Glomerular endothelial cell (primary cell): ENCODE measurements around the gene RNF7. TPM values are rescaled to one million over a fixed set of nuclear protein-coding genes. Genes with fewer than 3 reads are reported as not detected.
"Not testable (repeated sequence)": the region's sequence is repeated elsewhere in the genome, so short reads cannot be mapped to it uniquely, and the experiment has no call there.

ENCODE experiments used
- DNase-seq: peaks from one replicate; pipeline ENCODE4 v3.0.0-alpha.2; 2011; ENCODE audit warnings: low read depth, low spot score; ENCODE audit errors: extremely low read depth
- total RNA-seq: library from RNA; depleted of rRNA; stranded (reverse); fragments of >200 nt; gene quantifications from 2 replicates; pipeline ENCODE4 v1.2.3, GENCODE V29; 2015

RNF7 gene
- total RNA-seq: 110 and 184 TPM in 2 replicates

DNA sequence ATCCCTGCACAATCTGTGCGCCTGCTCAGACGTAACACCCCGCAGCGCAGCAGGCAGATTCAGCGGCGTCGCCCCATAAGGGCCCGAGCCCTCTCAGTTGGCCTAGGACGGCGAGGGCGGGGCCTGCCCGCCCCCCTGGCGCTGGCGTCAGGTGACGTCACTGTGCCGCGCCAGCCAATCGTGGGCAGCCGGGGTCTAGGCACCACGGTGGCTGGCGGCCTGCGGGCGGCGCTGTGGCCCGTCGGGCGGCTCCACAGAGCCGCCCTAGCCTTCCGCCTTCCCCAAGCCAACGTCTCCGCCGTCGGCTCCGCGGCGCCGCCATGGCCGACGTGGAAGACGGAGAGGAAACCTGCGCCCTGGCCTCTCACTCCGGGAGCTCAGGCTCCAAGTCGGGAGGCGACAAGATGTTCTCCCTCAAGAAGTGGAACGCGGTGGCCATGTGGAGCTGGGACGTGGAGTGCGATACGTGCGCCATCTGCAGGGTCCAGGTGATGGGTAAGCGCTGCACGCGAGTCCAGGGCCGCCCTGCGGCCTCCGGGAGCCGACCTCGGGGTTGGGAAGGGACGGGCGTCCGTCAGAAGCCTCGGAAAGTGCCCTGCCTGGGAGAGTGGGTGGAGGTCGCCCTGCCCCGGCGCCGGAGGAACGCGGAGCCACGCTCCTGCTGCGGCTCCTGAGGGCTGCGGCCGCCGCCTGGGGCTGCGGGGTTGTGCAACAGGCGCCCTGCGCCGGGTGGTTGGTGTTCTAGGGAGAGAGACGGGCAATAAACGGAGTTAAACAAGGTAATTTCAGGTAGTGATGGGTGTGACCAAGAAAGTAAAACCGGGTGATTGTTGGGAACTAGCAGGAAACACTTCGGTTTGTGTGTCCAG lies at the start of gene RNF7:
Gene RNF7 (plus strand): TSS at position 277 of the 869 bp plus-strand sequence. CDS start 44 bp downstream, at position 321.
- peak; percentile 56 for DNase-seq

DNA sequence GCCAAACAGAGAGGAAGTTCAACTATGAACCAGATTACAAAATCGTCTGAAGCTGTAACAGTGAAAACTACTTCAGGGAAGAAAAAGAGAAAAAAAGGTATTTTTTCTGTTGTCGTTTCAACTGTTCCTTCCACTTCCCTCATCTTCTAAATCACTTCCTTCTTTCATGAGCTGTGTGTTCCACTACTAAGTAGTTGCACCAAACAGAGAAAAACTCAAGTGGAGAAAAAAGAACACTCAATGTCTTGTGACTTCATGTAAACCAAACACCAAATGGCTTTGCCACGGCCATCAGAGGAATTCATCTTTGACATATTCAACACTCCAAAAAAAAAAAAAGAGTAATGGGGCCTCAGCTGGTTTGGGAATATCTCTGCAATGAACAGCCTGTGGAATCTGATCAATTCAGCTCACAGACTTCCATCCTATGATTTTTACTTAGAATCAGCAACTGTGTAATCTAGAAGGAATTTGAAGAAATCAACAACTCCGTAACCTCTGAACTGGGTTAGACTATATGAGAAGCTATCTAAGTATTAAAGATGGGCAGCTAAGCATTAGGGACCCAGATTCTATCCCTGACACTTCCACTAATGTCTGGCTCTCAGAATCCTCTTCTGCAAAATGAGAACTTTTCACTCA lies 47.5 kb upstream of the RNF7 start:
- no peak for DNase-seq

DNA sequence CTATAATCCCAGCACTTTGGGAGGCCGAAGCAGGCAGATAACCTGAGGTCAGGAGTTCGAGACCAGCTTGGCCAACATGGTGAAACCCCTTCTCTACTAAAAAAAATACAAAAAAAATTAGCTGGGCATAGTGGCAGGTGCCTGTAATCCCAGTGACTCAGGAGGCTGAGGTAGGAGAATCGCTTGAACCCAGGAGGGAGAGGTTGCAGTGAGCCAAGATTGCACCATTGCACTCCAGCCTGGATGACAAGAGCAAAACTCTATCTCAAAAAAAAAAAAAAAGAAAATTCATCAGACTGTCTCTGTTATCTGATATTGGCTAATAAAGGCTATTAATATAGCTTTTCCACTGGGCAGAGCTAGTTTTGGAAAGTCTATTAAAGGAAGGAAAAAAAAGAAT lies 46.6 kb upstream of the RNF7 start:
- DNase-seq: not testable (repeated sequence)

DNA sequence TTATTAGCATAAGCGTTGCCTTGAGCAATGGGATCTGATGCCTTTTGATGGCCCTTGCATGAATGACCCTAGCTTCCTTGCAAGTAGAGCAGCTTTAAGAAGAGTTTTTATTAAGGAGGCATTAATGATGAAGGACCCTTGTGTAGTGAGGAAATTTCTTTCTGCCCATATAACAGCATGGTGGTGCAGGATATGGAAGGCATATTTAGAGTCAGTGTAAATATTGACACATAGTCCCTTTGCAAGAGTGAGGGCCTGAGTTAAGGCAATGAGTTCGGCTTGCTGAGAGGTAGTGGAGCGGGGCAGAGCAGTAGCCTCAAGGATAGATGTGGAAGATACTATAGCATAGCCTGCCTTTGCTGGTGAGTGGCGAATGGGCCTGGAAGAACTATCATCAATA lies 45.1 kb upstream of the RNF7 start:
- not testable (repeated sequence) for DNase-seq

GRCh38 chr3:141699324-141699723 lies 38.8 kb upstream of the RNF7 start:
- no peak for DNase-seq

DNA sequence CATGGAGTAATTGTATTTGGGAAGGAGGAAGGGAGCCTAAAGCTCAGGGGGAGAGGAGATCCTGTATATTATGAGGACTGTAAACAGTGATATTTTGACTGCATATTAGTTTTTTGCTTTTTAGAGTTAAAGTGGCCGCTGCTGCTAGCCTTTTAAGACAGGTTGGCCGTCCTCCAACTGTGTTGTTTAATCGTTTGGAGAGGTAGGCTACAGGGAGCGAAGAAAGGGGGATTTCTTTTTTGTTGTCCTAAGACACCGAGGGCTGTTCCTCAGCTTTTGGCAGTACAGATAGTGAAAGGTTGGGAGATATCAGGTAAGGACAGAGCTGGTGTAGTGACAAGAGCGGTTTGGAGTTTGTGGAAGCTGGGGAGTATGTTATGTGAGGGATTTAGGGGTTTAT lies 38.2 kb upstream of the RNF7 start:
- DNase-seq: no peak

GRCh38 chr3:141703367-141703766 lies 34.7 kb upstream of the RNF7 start:
- not testable (repeated sequence) for DNase-seq

- peak; percentile 99 for DNase-seq
Observed at GRCh38 chr3:141707741-141708203, 30.3 kb upstream of the RNF7 start.

DNA sequence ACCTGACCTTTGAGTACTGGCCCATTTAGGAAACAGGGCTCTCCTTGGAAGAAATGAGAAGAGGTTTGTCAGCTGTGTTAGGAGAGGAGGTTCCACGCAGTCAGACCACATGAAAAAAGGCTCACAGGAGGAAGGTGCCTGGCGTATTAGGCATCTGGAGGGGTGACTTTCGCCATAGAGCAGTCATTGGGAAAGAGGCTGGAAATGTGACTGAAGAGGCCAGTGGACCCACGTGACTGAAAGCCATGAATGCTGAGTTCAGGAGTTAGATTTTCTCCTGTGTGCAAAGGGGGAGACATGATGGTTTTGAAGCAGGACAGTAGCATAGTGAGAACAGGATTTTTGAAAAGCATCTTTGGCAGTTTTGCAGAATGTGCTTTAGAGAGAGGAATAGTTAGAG lies 29.7 kb upstream of the RNF7 start:
- DNase-seq: no peak

- DNase-seq: no peak
Observed at GRCh38 chr3:141709126-141709770, 28.9 kb upstream of the RNF7 start.

GRCh38 chr3:141710121-141710520 lies 28.0 kb upstream of the RNF7 start:
- DNase-seq: no peak

- peak; percentile 94 for DNase-seq
Observed at GRCh38 chr3:141710888-141711616, 27.0 kb upstream of the RNF7 start.

GRCh38 chr3:141714671-141715070 lies 23.4 kb upstream of the RNF7 start:
- no peak for DNase-seq

- no peak for DNase-seq
Observed at GRCh38 chr3:141722081-141722480, 16.0 kb upstream of the RNF7 start.

DNA sequence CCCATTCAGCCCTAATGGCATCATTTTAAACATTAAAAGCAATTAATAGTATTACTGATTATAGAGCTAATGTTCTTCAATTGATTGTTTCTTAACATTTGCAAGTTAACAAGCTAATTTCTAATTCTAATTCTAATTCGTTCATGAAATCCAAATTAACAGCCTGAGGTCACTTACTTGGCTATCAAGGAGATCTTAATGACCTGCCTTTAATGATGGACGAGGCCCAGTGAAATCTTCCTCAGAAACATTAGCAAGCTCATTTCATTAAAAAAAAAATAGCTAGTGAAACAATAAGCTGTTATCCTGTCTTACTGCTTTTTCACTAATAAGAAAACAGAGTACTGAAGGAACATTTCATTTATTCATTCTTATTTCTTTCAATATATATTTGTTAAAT lies 15.4 kb upstream of the RNF7 start:
- DNase-seq: no peak

- DNase-seq: no peak
Observed at GRCh38 chr3:141723255-141723654, 14.8 kb upstream of the RNF7 start.

GRCh38 chr3:141724186-141724585 lies 13.9 kb upstream of the RNF7 start:
- no peak for DNase-seq

GRCh38 chr3:141725036-141725435 lies 13.1 kb upstream of the RNF7 start:
- DNase-seq: no peak

DNA sequence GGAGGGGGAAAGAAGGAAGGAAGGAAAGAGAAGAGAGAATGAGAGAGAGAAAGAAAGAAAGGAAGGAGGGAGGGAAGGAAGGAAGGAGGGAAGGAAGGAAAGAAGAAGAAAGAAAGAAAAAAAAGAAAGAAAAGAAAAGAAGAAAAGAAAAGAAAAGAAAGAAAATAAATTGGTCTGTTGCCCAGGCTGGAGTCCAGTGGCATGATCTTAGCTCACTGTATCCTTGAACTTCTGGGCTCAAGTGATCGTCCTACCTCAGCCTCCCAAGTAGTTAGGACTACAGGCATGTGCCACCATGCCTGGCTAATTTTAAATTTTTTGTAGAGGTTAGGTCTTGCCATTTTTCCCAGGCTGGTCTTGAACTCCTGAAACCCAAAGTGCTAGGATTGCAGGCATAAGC lies 11.6 kb upstream of the RNF7 start:
- no peak for DNase-seq

DNA sequence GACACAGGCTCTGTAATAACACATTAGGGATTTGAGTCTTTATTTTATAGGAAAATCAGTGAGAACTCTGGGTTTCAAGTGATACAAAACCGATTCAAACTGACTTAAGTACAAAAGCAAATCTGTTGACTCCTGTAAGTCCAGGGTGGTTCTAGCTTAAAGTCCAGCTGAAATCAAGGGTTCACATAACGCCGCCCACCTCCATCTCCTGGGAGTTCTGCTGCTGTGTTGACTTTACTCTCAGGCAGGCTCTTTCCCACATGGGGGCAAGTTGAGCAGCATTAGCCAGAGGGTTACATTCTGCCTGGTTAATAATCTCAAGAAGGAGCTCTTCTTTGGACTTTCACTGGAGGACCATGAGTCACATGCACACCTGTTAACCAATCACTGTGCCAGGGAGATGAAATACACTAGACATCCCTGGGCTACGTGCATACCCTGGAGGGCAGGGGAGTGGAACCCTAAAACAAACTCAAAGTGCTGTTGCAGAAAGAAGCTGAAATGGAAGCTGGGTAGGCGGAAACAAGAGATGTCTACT lies 9.7 kb upstream of the RNF7 start:
- no peak for DNase-seq

GRCh38 chr3:141729240-141729639 lies 8.9 kb upstream of the RNF7 start:
- DNase-seq: no peak
